C4-2B (cell line): ENCODE results near the gene PDGFA.

Experiments
- CTCF ChIP-seq: fragments of 450-650 bp; conservative IDR thresholded peaks from 2 replicates; pipeline ENCODE4 v1.5.1; 2017; ENCODE audit warnings: mild to moderate bottlenecking
- ZFX ChIP-seq: fragments of 450-650 bp; IDR thresholded peaks from 2 replicates; pipeline ENCODE4 v1.6.1; 2017

GRCh38 chr7:467856-468545 lies 51.6 kb downstream of the PDGFA start:
- TF ChIP-seq CTCF (no peak), ZFX (no peak)
